NK-92 (cell line): Measurements from ENCODE around the gene ATF7IP2.
"Not testable (repeated sequence)": the region's sequence is repeated elsewhere in the genome, so short reads cannot be mapped to it uniquely, and the experiment has no call there.

Source experiments
- DNase-seq: peaks from one replicate; lab custom pipeline; 2025; ENCODE audit not compliant: unreplicated experiment; lab: John Stamatoyannopoulos, UW

ATF7IP2 gene

GRCh38 chr16:10371592-10371991 lies 14.3 kb upstream of the ATF7IP2 start:
- no peak for DNase-seq

GRCh38 chr16:10373556-10373955 lies 12.3 kb upstream of the ATF7IP2 start:
- DNase-seq = no peak

- DNase-seq = no peak
Measured at GRCh38 chr16:10376229-10376628, 9.6 kb upstream of the ATF7IP2 start.

- no peak for DNase-seq
Measured at GRCh38 chr16:10383626-10384025, 2.2 kb upstream of the ATF7IP2 start.

GRCh38 chr16:10386517-10387100 lies 748 bp downstream of the ATF7IP2 start:
- no peak for DNase-seq

- DNase-seq = no peak
Measured at GRCh38 chr16:10387188-10387617, 1.3 kb downstream of the ATF7IP2 start.

- DNase-seq = no peak
Measured at GRCh38 chr16:10388988-10389387, 3.1 kb downstream of the ATF7IP2 start.

GRCh38 chr16:10390330-10390729 lies 4.5 kb downstream of the ATF7IP2 start:
- DNase-seq = no peak

- no peak for DNase-seq
Measured at GRCh38 chr16:10390867-10391266, 5.0 kb downstream of the ATF7IP2 start.

- no peak for DNase-seq
Measured at GRCh38 chr16:10391339-10391738, 5.5 kb downstream of the ATF7IP2 start.

- no peak for DNase-seq
Measured at GRCh38 chr16:10402975-10403374, 17.1 kb downstream of the ATF7IP2 start.

GRCh38 chr16:10405386-10405939 lies 19.6 kb downstream of the ATF7IP2 start:
- DNase-seq = no peak

- DNase-seq = no peak
Measured at GRCh38 chr16:10408824-10409381, 23.0 kb downstream of the ATF7IP2 start.

- DNase-seq = not testable (repeated sequence)
Measured at GRCh38 chr16:10409713-10410112, 23.9 kb downstream of the ATF7IP2 start.

GRCh38 chr16:10410469-10410868 lies 24.6 kb downstream of the ATF7IP2 start:
- no peak for DNase-seq

GRCh38 chr16:10412935-10413601 lies 27.2 kb downstream of the ATF7IP2 start:
- DNase-seq = no peak

- not testable (repeated sequence) for DNase-seq
Measured at GRCh38 chr16:10418204-10418603, 32.3 kb downstream of the ATF7IP2 start.

GRCh38 chr16:10419701-10420100 lies 33.8 kb downstream of the ATF7IP2 start:
- DNase-seq = no peak

GRCh38 chr16:10421596-10421995 lies 35.7 kb downstream of the ATF7IP2 start:
- DNase-seq = no peak

- no peak for DNase-seq
Measured at GRCh38 chr16:10428433-10429168, 42.7 kb downstream of the ATF7IP2 start.

GRCh38 chr16:10429299-10429969 lies 43.6 kb downstream of the ATF7IP2 start:
- not testable (repeated sequence) for DNase-seq
